WTC11 (cell line): ENCODE data around the gene RPS15A. TPM values are rescaled to one million over a fixed set of nuclear protein-coding genes. Genes with fewer than 3 reads are reported as not detected.

Source experiments
- ATAC-seq: fragments of 200-7000 bp; cut with Tn5 transposase; 2 replicates; pipeline ENCODE4 v1.10.0; 2021; ENCODE audit warnings: mild to moderate bottlenecking, moderate library complexity
- Bru-seq: library from RNA; stranded (reverse); fragments of 400-500 nt; gene quantifications from one replicate; lab custom pipeline; 2021; lab: Mats Ljungman, UMichigan
- CTCF ChIA-PET: fragments of 300-600 bp; sonication (Branson Sonifier 250); formaldehyde crosslinking; loops from one replicate; lab custom pipeline; 2021; ENCODE audit warnings: antibody characterized with exemption; lab: Charles Lee
- POLR2A ChIA-PET: fragments of 350-600 bp; sonication (Branson Sonifier 250); formaldehyde crosslinking; loops from one replicate; lab custom pipeline; 2021; ENCODE audit warnings: antibody characterized with exemption; lab: Charles Lee
- DNase-seq: peaks from one replicate; pipeline ENCODE4 v3.0.0; 2021; ENCODE audit warnings: low spot score
- H3K27ac Mint-ChIP-seq: 2 replicates; pipeline ENCODE4 v1.8.0; 2021; ENCODE audit warnings: mixed read lengths
- H3K27me3 Mint-ChIP-seq: 2 replicates; pipeline ENCODE4 v1.8.0; 2021; ENCODE audit warnings: low read depth, mild to moderate bottlenecking, moderate library complexity, mixed read lengths
- H3K36me3 Mint-ChIP-seq: 2 replicates; pipeline ENCODE4 v1.8.0; 2021; ENCODE audit warnings: mixed read lengths
- H3K4me1 Mint-ChIP-seq: 2 replicates; pipeline ENCODE4 v1.8.0; 2022; ENCODE audit warnings: mixed read lengths
- H3K4me3 Mint-ChIP-seq: 2 replicates; pipeline ENCODE4 v1.8.0; 2021; ENCODE audit warnings: mild to moderate bottlenecking, moderate library complexity, mixed read lengths
- H3K9me3 Mint-ChIP-seq: 2 replicates; pipeline ENCODE4 v1.8.0; 2021; ENCODE audit warnings: mixed read lengths
- AFF4 ChIP-seq: sonication (generic); formaldehyde crosslinking; IDR thresholded peaks from 2 replicates; pipeline ENCODE4 v1.8.1; 2023; ENCODE audit warnings: mild to moderate bottlenecking, missing genetic modification reagents, borderline replicate concordance
- CTCF ChIP-seq: fragments of 200-600 bp; IDR thresholded peaks from 2 replicates; pipeline ENCODE4 v1.8.0; 2022; ENCODE audit warnings: antibody characterized with exemption
- EMX1 ChIP-seq: fragments of 250-450 bp; sonication (Bioruptor Pico); IDR thresholded peaks from 2 replicates; pipeline ENCODE4 v1.8.0; 2021; ENCODE audit warnings: mild to moderate bottlenecking
- FOXP1 ChIP-seq: sonication (generic); formaldehyde crosslinking; IDR thresholded peaks from 2 replicates; pipeline ENCODE4 v1.8.0; 2022; ENCODE audit warnings: missing genetic modification reagents, mild to moderate bottlenecking, moderate library complexity, borderline replicate concordance
- FOXP4 ChIP-seq: sonication (generic); formaldehyde crosslinking; IDR thresholded peaks from 2 replicates; pipeline ENCODE4 v1.8.0; 2022; ENCODE audit warnings: mild to moderate bottlenecking, missing genetic modification reagents
- MYBL2 ChIP-seq: sonication (generic); formaldehyde crosslinking; IDR thresholded peaks from 2 replicates; pipeline ENCODE4 v1.8.1; 2023; ENCODE audit warnings: mild to moderate bottlenecking, moderate library complexity, missing genetic modification reagents
- NR2C2 ChIP-seq: sonication (generic); formaldehyde crosslinking; IDR thresholded peaks from 2 replicates; pipeline ENCODE4 v1.8.0; 2022; ENCODE audit warnings: mild to moderate bottlenecking, missing genetic modification reagents
- PRRX2 ChIP-seq: fragments of 250-450 bp; sonication (Bioruptor Pico); IDR thresholded peaks from 2 replicates; pipeline ENCODE4 v1.8.0; 2021; ENCODE audit warnings: mild to moderate bottlenecking
- RELA ChIP-seq: sonication (generic); formaldehyde crosslinking; IDR thresholded peaks from 2 replicates; pipeline ENCODE4 v1.8.1; 2022; ENCODE audit warnings: missing genetic modification reagents, mild to moderate bottlenecking, borderline replicate concordance
- SP1 ChIP-seq: sonication (generic); formaldehyde crosslinking; conservative IDR thresholded peaks from 2 replicates; pipeline ENCODE4 v1.8.1; 2022; ENCODE audit warnings: missing genetic modification reagents
- STAT6 ChIP-seq: sonication (generic); formaldehyde crosslinking; conservative IDR thresholded peaks from 2 replicates; pipeline ENCODE4 v1.8.1; 2023; ENCODE audit warnings: mild to moderate bottlenecking, low read depth, missing genetic modification reagents, moderate library complexity
- TEAD4 ChIP-seq: sonication (generic); formaldehyde crosslinking; IDR thresholded peaks from 2 replicates; pipeline ENCODE4 v1.8.0; 2022; ENCODE audit warnings: mild to moderate bottlenecking, missing genetic modification reagents
- TP53 ChIP-seq: sonication (generic); formaldehyde crosslinking; IDR thresholded peaks from 2 replicates; pipeline ENCODE4 v1.8.1; 2023; ENCODE audit warnings: mild to moderate bottlenecking, missing genetic modification reagents
- USF1 ChIP-seq: sonication (generic); formaldehyde crosslinking; IDR thresholded peaks from 2 replicates; pipeline ENCODE4 v1.8.0; 2022; ENCODE audit warnings: mild to moderate bottlenecking, missing genetic modification reagents
- ZSCAN18 ChIP-seq: fragments of 250-450 bp; sonication (Bioruptor Pico); IDR thresholded peaks from 2 replicates; pipeline ENCODE4 v2.1.2; 2022; ENCODE audit warnings: mild to moderate bottlenecking, moderate library complexity
- long read RNA-seq, 3 experiments: library from RNA in 1 of 3; library from capped mRNA in 1 of 3; library from polyadenylated mRNA in 1 of 3; unstranded in 2 of 3; stranded (forward) in 1 of 3; transcript quantifications; one replicate each; pipeline ENCODE4 v2.0.0, GENCODE V29; 2021
- total RNA-seq: library from RNA; stranded (reverse); gene quantifications from 3 replicates; pipeline ENCODE4 v1.2.3, GENCODE V29; 2021

RPS15A gene
- total RNA-seq, result 1,612 to 1,889 TPM (median 1,831 TPM) in 3 replicates
- Bru-seq, nascent RNA, result percentile 99 among the genes with signal in this experiment
- long read RNA-seq, experiment 1, transcript RPS15A-203 (5 exons, 525 nt), result major isoform, 538 of 702 reads
- long read RNA-seq, experiment 1, transcript RPS15A-205 (5 exons, 802 nt), result minor isoform, 19 of 702 reads
- long read RNA-seq, experiment 1, transcript RPS15A-211 (1 exons, 3,828 nt), result minor isoform, 7 of 702 reads
- long read RNA-seq, experiment 1, transcript RPS15A-201 (5 exons, 2,203 nt), result minor isoform, 61 of 702 reads
- long read RNA-seq, experiment 1, partial matches to known transcripts, result 63 of 702 reads
- long read RNA-seq, experiment 1, other reads (novel, unspliced or antisense), result 13 of 702 reads
- long read RNA-seq, experiment 2, transcript RPS15A-201 (5 exons, 2,203 nt), result major isoform, 147 of 2,329 reads
- long read RNA-seq, experiment 2, transcript RPS15A-203 (5 exons, 525 nt), result minor isoform, 63 of 2,329 reads
- long read RNA-seq, experiment 2, transcript RPS15A-205 (5 exons, 802 nt), result minor isoform, 14 of 2,329 reads
- long read RNA-seq, experiment 2, partial matches to known transcripts, result 2,037 of 2,329 reads
- long read RNA-seq, experiment 2, other reads (novel, unspliced or antisense), result 64 of 2,329 reads
- long read RNA-seq, experiment 3, transcript RPS15A-205 (5 exons, 802 nt), result major isoform, 41 of 45 reads
- long read RNA-seq, experiment 3, partial matches to known transcripts, result 0 of 45 reads
- long read RNA-seq, experiment 3, other reads (novel, unspliced or antisense), result 2 of 45 reads

- H3K36me3 Mint-ChIP-seq, result peaks cover 78% of the 10 kb centered on the region
- TF ChIP-seq CTCF, result no peak
- TF ChIP-seq NR2C2 (CRISPR knock-in tag), result no peak
- peak; percentile 30; the same call in 1 of the 2 replicates for TF ChIP-seq USF1 (CRISPR knock-in tag)
- no peak for TF ChIP-seq TP53 (CRISPR knock-in tag)
- TF ChIP-seq AFF4 (CRISPR knock-in tag), result peak; percentile 74; the same call in 1 of the 2 replicates
- no peak for TF ChIP-seq EMX1
- TF ChIP-seq STAT6 (CRISPR knock-in tag), result no peak
- 0 out of 2 replicates have a peak, but pooled peaks have one; percentile 37 for TF ChIP-seq ZSCAN18 (CRISPR knock-in tag)
- no peak for TF ChIP-seq RELA (CRISPR knock-in tag)
- peak; percentile 88 for TF ChIP-seq MYBL2 (CRISPR knock-in tag)
- 0 out of 2 replicates have a peak, but pooled peaks have one; percentile 22 for TF ChIP-seq TEAD4
- TF ChIP-seq SP1 (CRISPR knock-in tag), result peak; percentile 85
- TF ChIP-seq FOXP1, result peak; percentile 81; the same call in 1 of the 2 replicates
- TF ChIP-seq PRRX2 (CRISPR knock-in tag), result no peak
- TF ChIP-seq FOXP4 (CRISPR knock-in tag), result peak; percentile 71; the same call in 1 of the 2 replicates
Measured at GRCh38 chr16:18789850-18790706, at the start of gene RPS15A. RPS15A (minus strand) TSS chr16:18790334; CDS start chr16:18789113, 1,221 bp downstream.

More at GRCh38 chr16:18789850-18790706, at the start of gene RPS15A:
- Mint-ChIP-seq H3K27ac (peak within 1 kb of the TSS; percentile 99), H3K4me3 (peak within 1 kb of the TSS; percentile 100), H3K27me3 (no peaks in the 10 kb centered on the region), H3K9me3 (no peaks in the 10 kb centered on the region), H3K4me1 (peaks cover 39% of the 10 kb centered on the region)
- ATAC-seq (peak; percentile 98), DNase-seq (peak; percentile 95)
- ChIA-PET POLR2A (interaction anchor here (0.7 to 4.0 kb wide), 2 partner anchors 11 to 15 kb away, joined by 5 to 60 read pairs; partner anchors contain the start of gene ARL6IP1), CTCF (interaction anchor here (0.9 to 4.3 kb wide), 2 partner anchors 11 to 16 kb away, joined by 3 to 40 read pairs; partner anchors contain the start of gene ARL6IP1)
